ENCODE data around the gene ANHX. TPM values are rescaled to one million over a fixed set of nuclear protein-coding genes. Genes with fewer than 3 reads are reported as not detected.

The ANHX gene
- total RNA-seq, 4 donors from 2014 or later = not detected

GRCh38 chr12:133203344-133204263 lies 32.1 kb downstream of the ANHX start:
- intact Hi-C loops (cut with DNase I) = no loop called here
- H3K36me3 ChIP-seq = peaks cover 11 to 49% (median 28%) of the 10 kb centered on the region in 3 donors
- TF ChIP-seq CTCF (IDR thresholded peaks at IDR 0.05) (no peak), POLR2A (IDR thresholded peaks at IDR 0.05) (no peak)
- peaks cover 32 to 92% (median 89%) of the 10 kb centered on the region in 3 donors for H3K9me3 ChIP-seq
- peak overlapping the region in 1 of 4 donors; percentile 28 for H3K4me3 ChIP-seq
- no peaks in the 10 kb centered on the region for H3K27me3 ChIP-seq
- no peak for DNase-seq
- WGBS, 2 donors = 91 to 92% methylated on average over 7 of the region's 7 CpGs
- H3K27ac ChIP-seq = no peak overlapping the region
- H3K4me1 ChIP-seq = no peaks in the 10 kb centered on the region

DNA sequence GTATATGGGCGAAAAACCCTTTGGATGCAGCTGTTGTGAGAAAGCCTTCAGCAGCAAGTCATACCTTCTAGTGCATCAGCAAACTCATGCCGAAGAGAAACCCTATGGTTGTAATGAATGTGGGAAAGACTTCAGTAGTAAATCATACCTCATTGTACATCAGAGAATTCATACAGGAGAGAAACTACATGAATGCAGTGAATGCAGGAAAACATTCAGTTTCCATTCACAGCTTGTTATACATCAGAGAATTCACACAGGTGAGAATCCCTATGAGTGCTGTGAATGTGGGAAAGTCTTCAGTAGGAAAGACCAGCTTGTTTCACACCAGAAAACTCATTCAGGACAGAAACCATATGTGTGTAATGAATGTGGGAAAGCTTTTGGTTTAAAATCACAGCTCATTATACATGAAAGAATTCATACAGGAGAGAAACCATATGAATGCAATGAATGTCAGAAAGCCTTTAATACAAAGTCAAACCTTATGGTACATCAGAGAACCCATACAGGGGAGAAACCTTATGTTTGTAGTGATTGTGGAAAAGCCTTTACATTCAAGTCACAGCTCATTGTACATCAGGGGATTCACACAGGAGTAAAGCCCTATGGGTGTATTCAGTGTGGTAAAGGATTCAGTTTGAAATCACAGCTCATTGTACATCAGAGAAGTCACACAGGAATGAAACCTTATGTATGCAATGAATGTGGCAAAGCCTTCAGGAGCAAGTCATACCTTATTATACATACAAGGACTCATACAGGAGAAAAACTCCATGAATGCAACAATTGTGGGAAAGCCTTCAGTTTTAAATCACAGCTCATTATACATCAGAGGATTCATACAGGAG lies 33.0 kb downstream of the ANHX start:
- WGBS, 2 donors = 94 to 100% methylated on average over 2 of the region's 2 CpGs
- H3K27me3 ChIP-seq = no peaks in the 10 kb centered on the region
- no peak for DNase-seq
- peak overlapping the region in 1 of 4 donors; percentile 28 for H3K4me3 ChIP-seq
- intact Hi-C loops (cut with DNase I) = no loop called here
- H3K36me3 ChIP-seq = peaks cover 11 to 52% (median 28%) of the 10 kb centered on the region in 3 donors
- no peaks in the 10 kb centered on the region for H3K4me1 ChIP-seq
- H3K9me3 ChIP-seq = peaks cover 30 to 83% (median 80%) of the 10 kb centered on the region in 3 donors
- no peak for TF ChIP-seq CTCF (IDR thresholded peaks at IDR 0.05)
- H3K27ac ChIP-seq = no peak overlapping the region

GRCh38 chr12:133201888-133202287 lies 33.8 kb downstream of the ANHX start:
- H3K27ac ChIP-seq = no peak overlapping the region
- peaks cover 30 to 76% (median 72%) of the 10 kb centered on the region in 3 donors for H3K9me3 ChIP-seq
- peaks cover 11 to 54% (median 28%) of the 10 kb centered on the region in 3 donors for H3K36me3 ChIP-seq
- intact Hi-C loops (cut with DNase I) = no loop called here
- TF ChIP-seq CTCF (IDR thresholded peaks at IDR 0.05) = no peak
- no peak for TF ChIP-seq POLR2A (IDR thresholded peaks at IDR 0.05)
- 29 to 100% methylated on average over 2 of the region's 2 CpGs for WGBS, 2 donors
- no peaks in the 10 kb centered on the region for H3K4me1 ChIP-seq
- DNase-seq = no peak
- H3K4me3 ChIP-seq = peak overlapping the region in 1 of 4 donors; percentile 28
- no peaks in the 10 kb centered on the region for H3K27me3 ChIP-seq

- Histone ChIP-seq H3K4me3 (peak overlapping the region in 1 of 4 donors; percentile 23), H3K36me3 (peaks cover 52 to 92% (median 74%) of the 10 kb centered on the region in 3 donors), H3K27me3 (no peaks in the 10 kb centered on the region), H3K9me3 (peaks cover 19 to 92% (median 90%) of the 10 kb centered on the region in 3 donors), H3K4me1 (no peaks in the 10 kb centered on the region), H3K27ac (no peak overlapping the region)
- 96 to 100% methylated on average over 5 of the region's 5 CpGs for WGBS, 2 donors
- intact Hi-C loops (cut with DNase I) = no loop called here
- no peak for TF ChIP-seq POLR2A (IDR thresholded peaks at IDR 0.05)
- no peak for TF ChIP-seq CTCF (IDR thresholded peaks at IDR 0.05)
- DNase-seq = no peak
Observed at GRCh38 chr12:133192847-133193246, 42.8 kb downstream of the ANHX start.
